ENCODE measurements around the gene NPAS2.

The NPAS2 gene

GRCh38 chr2:100799686-100800085, 20.3 kb upstream of the NPAS2 start:
- DNase-seq: peak in 1 of 2 experiments; percentile 3

DNA sequence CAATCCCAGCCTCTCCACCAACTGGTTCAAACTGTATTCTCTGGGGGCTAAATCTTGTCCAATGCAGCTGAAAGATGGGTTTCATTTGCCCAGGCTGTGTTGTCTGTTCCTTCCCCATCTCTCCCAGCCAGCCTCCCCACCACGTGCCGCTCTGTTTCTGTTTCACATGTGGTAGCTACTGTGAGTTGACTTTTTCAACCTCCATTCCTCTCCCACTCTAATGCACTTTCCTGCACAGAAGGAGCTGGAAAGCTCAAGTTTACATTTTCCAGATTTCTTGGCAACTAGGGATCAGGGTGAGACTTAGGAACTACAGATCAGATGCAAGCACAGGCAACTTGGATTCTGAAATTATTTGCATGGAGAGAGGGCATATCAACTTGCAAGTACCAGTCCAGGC, 19.0 kb upstream of the NPAS2 start:
- DNase-seq: no peak

GRCh38 chr2:100801402-100801801, 18.5 kb upstream of the NPAS2 start:
- DNase-seq: no peak

- no peak for DNase-seq
Measured at GRCh38 chr2:100802066-100802465, 17.9 kb upstream of the NPAS2 start.

DNA sequence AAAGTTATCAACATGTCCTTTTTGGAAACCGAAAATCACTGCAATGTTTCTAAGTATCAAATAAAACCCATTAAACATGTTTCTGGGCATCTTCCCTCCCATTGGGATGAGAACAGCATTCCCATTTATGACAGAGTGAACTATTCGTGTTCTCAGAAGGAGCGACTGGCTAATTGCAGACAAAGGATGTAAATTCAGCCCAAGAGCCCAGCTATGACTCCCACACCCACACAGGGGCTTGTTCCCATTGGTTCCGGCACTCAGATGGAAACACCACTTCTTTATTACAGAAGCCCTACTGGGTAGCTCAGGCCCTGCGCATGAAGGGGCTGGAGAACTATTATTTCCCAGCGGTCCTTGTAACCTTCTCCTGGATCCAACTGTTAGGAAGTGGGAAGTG, 16.6 kb upstream of the NPAS2 start:
- DNase-seq: no peak

- no peak for DNase-seq
Measured at GRCh38 chr2:100806550-100806949, 13.4 kb upstream of the NPAS2 start.

GRCh38 chr2:100807707-100808106, 12.2 kb upstream of the NPAS2 start:
- no peak for DNase-seq

DNA sequence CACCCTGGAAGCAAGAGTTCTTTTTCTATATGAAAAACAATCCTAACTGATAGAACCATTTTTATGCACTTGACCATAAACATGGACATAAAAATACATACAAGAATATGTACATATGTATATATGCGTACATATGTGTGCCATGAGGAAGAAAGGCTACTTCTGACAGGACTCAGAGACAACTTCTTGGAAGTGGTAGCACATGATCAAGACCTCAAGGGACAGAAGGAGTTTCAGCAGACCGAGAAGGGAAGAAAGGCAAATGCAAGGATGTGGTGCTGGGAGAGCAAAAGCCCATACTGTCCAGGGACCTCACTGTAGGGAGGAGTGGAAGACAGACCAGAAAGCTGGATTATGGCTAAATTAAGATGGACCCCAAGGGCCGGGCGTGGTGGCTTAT, 11.4 kb upstream of the NPAS2 start:
- DNase-seq: no peak

DNA sequence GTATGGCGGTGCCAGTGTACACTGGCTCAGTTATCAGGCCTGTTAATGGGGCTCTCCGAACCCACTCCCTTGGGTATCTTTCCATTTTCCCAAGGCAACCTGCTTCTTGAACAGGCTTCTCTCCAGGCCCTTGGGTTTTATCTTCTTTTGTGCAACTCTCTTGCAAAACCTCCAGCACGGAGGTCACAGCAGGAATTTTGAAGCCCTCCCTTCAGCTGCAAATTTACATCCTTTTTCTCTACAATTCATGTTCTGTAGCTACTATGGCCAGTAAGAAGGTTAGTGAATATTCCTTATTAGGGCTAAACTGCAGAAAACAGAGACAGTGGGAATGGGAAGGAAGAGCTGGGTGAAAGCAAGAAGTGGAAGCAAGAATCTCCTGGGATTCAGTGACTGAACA, 10.4 kb upstream of the NPAS2 start:
- no peak for DNase-seq

DNA sequence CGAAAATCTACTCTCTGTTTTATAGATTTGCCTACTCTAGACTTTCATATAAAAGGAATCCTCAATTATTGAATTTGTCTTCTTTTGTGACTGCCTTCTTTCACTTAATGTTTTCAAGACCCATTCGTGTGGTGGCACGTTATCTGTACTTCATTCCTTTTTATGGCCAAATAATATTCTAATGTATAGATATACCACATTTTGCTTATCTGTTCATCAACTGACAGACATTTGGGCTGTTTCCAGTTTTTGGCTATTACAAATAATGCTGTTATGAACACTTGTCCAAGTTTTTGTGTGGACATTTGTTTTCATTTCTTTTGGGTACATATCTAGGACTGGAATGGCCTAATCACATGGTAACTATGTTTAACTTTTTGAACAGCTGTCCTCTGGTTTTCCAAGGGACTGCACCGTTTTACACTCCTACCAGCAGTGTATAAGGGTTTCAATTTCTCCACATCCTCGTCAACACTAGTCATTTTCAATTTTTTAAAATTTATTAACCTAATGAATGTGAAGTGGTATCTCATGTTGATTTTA, 9.3 kb upstream of the NPAS2 start:
- no peak for DNase-seq

DNA sequence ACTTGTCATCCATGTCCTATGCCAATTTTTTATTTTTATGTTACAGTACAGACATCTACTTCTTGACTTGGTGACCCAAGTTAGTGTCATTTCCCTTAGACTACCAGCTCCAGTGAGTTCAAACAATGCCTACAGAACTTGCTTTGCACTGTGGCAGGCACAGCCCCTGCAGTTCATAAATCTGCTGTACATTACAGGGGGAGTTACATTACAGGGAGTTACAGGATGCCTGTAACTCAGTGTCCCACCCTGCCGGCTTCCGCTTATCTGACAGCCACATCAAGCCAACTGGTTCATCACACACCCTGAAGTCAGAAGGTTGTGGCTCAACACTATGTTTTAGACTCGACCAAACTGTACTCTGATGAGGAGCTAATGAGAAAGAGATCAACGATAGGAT, 7.8 kb upstream of the NPAS2 start:
- DNase-seq: no peak

DNA sequence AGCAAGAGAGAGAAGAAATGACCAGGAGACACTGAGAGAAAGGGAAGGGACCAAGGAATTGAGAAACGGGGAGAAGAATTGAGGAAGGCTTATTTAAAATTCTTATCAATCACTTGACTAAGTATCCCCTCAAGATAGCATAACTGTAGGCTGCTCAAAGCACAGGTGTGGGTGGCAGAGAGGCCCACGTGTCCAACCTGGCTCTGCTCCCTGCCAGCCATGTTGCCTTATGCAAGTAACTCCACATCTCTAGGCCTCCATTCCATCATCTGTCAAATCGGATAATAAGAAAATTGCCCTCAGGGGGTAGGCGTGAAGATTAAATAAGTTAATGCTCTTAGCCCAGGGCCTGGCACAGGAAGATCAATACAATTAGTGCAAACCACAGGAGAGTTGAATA, 7.4 kb upstream of the NPAS2 start:
- no peak for DNase-seq

- no peak for DNase-seq
Measured at GRCh38 chr2:100813527-100813926, 6.4 kb upstream of the NPAS2 start.

DNA sequence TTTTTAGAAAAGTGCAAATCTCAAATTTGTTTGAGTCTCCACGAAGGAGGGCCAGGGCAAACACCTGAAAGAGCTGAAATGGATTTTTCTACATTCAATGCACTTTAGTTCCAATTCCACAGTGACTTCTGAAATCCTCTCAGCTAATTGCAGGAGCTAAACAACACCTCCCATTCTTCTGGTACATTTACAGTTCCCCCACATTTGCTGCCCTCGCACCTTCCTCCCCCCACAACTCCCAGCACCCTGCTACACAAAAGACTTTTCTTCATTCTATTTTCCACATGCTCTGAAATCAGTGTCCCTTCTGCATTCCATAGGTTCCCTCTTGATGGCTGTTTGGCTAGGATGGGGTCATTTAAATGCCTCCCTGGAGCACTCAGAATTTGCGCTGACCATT, 5.9 kb upstream of the NPAS2 start:
- DNase-seq: no peak

DNA sequence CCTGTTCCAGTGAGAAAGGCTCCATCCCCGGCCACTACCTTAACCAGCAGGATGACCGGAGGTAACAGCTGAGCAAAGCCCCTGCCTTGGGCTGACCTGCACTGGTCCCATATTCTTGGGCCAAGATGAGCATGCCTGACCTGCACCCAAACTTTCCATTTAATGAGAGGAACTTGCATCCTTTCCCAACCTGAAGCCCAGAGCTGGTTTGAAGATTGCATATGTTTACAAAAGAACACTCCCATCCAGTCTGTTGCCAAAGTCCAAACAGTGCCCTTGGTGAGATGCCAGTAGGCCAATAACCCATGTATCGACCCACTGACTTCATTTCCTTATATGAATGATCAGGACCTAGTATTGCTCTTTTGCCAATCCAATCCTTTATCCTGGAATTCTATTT, 5.5 kb upstream of the NPAS2 start:
- no peak for DNase-seq

DNA sequence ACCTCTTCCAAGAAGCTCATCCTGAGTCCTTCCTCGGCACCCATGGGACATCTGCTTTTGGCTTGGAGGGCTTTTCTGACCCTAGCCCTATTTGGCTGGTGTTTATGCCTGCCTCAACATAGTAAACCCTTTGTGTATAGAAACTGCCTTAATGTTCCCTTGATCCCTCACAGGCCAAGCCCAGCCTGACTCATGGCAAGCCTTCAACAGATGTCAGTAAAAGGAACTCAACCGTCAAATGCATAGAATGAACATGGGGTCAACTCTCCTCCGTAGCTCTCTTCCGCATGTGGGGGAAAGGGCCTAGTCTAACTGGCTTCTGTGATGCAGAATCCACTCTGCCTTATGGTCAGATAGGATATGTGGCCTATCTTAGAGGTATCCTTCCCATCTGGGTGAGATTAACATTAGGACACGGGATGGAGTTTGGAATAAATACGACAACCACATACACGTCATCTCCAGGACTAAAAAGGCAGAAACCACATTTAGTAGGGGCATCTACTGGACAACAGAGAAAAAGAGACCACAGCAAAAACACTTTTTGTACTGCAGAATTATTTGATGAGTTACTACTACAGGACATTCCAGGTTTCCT, 2.5 kb upstream of the NPAS2 start:
- DNase-seq: no peak

GRCh38 chr2:100818003-100818605, 1.8 kb upstream of the NPAS2 start:
- peak in 1 of 2 experiments; percentile 56 for DNase-seq

- DNase-seq: peak in 1 of 2 experiments; percentile 37
Measured at GRCh38 chr2:100818606-100819369, 1.2 kb upstream of the NPAS2 start.

GRCh38 chr2:100820273-100820522, 259 bp downstream of the NPAS2 start:
- peak in 1 of 2 experiments; percentile 20 for DNase-seq

DNA sequence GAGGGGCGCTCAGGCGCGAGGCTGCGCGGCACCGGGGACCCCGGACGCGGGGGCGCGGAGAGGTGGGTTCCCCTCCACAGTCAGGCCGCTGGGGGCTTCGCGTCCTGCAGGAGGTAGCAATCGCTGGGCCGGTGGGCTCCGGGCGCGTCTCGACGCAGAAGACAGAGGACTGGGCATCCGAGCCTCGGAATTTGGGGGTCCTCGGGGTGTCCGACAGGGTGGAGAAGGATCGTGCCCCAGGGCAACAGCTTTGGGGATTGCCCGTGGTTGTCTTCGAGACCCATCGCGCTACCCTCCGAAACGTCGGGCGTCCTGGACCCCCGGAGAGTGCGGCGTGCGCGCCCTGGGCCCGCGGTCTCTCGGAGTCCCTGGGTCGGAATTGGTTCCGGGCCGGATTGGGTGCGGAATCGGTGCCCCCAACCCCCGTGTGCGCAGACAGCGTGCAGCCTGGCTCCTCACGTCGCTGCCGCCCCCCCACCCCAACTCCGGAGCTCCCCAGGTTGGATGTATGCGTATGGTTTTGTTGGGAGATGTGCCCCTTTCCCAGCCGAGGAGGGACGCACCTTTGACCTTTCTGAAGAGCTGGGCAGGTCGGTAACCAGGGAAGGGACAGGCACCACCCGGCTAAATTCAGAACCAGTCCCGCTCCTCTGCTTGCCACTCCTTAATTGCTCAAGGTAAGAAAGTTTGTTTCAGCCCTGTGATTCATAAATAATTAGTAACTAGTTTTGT, 750 bp downstream of the NPAS2 start:
- no peak for DNase-seq

DNA sequence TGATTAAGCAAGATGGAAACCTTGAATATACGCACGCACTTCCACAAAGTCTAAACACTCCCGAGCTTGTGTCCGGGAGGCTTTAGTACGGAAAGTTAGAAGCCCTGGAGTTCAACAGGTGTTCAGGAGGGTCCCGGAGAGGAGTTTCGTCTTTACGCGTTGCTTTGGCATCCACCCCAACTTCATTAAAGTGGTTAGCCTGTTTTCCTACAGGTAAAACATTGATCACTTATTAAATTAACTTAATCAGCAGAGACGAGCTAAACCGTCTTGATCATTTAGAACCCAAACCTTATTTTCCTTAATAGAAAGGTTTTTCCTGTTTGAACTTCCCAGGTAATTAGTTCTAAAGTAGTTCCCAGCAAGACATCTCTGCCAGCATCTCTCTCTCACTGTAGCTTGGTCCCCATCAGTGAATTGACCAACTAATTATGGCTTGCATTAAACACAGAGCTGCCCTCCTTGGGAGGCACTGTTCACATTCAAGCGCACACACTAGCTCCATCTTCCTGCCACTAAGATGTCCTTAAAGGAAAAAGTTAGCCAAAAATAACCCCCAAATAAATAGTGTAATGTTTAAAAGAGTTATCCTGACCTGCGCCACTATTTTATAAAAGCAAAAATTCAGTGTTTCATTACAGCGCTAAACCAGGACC, 1.4 kb downstream of the NPAS2 start:
- DNase-seq: no peak

GRCh38 chr2:100821911-100822265, 1.9 kb downstream of the NPAS2 start:
- no peak for DNase-seq

- DNase-seq: no peak
Measured at GRCh38 chr2:100822587-100823248, 2.8 kb downstream of the NPAS2 start.

Data from NCI-H524 (cell line).